Activated CD8-positive, alpha-beta memory T cell treated with anti-CD3 and anti-CD28 coated beads for 48 hours (primary cell): ENCODE data around the gene CCDC188.

Experiments
- DNase-seq, 3 experiments: peaks; one replicate each; pipeline ENCODE4 v3.0.0-alpha.2; 2020; ENCODE audit warnings: low read depth in 2 of 3, low spot score in 2 of 3

Gene CCDC188

DNA sequence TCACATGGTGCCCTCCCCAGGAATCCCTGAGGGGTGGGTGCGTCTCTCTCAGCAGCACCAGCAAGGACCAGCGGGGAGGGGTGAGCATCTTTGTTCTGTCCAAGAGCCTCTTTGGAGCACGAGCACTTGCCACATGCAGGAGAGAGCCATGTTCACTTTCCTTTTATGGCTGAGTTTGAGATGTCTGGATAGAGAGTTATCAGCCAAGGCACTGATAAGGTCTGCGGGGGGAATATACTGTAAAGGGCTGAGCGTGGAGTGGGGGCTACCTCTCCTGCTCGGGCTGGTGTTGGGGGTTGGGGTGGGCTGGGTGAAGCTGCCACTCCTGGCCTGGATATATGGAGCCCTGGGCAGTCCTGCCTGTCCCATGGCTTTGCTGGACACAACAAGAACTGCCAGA lies 34.9 kb upstream of the CCDC188 start:
- DNase-seq, result no peak

DNA sequence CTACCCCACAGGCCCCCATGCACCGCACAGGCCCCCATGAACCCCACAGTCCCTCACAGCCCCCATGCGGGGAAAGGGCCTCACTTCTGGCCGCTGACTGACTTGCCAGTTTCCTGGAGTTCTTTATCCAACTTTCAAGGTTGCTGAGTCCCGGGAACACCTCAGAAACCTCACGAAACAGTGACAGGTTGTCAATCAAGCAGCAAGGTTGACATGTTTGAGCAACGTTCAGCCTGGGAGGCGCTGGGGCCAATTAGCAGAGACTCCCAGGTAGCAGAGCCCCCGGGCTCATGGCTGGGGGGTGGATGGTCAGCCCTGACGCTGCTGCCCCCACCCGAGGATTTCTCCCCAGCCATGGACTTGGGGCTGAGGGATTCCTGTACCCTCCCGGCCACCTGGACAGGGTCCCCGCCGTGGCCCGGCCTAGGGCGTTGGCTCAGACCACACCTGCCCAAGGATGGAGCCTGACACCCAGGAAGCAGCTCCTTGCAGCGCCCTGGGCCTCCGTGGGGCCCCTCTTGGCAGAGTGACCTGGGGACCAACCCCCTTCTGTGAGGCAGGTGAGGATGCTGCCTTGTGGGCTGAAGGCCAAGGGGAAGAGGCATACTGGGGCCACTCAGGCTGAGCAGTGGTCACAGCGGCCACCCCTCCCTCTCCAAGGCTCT lies 33.8 kb upstream of the CCDC188 start:
- DNase-seq, result no peak

DNA sequence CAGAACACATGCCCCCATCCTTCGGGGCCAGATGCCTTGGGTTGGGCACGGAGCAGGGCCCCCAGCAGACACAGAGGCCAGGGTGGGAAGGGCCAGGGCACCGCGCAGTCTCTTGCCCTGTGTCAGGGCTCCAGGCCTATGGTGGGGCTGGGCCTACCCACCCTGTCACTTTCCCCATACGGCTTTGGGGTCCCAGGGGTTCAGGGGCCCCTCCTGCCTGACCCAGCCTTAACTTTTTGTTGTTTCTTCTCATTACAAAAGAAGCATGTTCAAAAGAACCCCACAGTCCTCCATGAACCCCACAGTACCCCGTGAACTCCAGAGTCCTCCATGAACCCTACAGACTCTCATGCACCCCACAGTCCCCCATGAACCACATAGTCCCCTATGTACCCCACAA lies 33.0 kb upstream of the CCDC188 start:
- DNase-seq, result no peak

DNA sequence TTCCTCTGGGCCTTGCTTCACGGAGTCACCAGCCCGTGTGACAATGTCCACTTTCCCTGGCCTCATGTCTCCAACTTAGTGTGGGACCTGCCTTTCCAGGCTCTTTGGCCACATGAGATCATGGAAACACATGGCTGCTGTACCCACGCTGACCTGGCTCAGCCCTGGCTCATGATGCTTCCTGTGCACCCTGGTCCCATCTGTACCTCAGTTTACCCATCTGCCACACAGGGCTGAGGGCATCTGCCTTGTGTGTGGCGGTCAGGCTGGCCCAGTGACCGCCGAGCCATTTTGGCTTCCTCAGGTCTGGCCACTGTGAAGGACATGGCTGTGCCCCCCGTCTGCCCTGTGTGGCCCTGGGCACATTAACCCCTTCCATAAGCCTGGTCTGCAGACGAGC lies 32.2 kb upstream of the CCDC188 start:
- DNase-seq, result no peak

DNA sequence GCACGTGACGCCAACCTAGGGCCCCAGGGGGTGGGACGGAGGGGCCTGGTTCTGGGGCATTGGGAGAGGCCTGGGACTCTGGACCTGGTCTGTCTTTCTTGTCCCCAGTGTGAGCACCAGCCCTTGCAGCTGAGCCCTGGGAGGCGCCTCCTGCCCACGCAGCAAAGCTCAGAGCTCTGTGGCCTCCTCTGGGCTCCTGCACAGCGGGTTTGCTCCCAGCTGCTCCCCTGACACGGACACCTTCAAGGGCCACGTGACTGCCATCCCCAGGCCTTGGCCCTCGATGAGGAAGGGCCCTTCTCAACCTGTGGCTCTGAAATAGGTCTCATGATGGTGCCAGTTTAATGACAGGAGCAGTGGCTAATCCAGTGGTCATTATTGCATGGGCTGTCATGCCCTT lies 31.5 kb upstream of the CCDC188 start:
- DNase-seq, result no peak

DNA sequence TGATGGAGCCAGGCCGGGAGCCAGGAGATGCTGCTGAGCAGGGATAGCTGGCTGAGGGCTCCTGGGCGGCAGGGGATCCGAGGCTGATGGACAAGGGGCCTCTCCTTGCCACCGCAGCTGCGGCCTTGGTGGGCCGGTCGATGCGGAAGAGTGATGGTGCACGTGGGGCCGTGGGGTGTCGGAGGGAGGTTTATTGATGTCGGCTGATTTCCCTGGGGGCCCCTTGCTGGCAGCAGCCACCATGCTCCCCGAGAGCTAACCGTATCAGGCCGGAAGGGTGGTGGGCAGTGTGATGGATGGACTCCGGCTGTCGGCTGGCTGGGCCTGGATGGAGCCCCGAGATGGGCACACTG lies 31.0 kb upstream of the CCDC188 start:
- DNase-seq, result no peak

DNA sequence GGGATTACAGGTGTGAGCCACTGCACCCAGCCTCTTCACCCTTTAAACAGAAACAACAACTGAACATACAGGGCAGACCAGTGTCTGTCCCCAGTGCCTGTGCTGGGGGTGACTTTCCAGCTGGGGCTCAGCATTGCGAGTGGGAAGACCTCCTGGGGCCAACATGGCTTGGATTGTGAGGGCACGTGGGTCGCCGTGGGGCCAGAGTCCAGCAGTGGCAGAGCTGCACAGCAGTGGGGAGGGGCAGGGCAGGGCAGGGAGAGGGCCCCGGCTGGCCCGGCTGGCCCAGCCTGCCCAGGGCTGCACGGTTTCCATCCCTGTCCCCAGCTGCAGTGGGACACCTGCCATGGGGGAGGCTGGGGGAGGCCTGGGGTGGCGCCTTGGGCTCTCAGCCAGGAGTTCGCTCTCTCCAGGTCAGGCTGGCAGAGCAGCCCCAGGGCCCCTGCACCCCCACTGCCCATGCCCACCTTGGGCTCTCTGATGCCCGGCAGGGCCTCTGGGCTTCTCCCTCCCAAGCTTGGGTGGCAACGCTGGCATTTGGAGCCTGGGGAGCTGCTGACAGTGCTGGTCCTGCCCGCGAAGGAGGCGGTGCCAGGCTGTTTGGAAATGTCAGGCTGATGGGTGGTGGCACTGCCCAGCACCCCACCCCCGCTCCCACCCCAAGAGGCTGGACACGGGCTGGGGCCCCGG lies 30.5 kb upstream of the CCDC188 start:
- DNase-seq, result no peak

DNA sequence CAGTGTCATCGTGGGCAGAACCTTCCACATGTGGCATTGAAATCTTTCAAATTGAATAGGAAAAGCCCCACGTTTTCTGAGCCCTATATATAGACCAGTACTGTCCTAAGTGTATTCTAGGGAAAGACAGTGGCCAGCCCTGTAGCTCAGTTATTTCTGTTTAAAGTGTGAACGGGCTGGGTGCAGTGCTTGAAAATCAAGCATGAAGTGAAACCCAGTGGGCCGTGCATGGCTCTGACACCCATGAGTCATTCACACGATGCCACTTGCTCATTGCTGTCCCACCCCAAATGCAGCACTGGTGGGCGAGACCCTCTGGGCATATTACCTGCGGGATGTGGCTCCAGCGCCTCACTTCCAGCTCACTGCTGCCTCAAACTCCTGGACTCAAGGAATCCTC lies 29.8 kb upstream of the CCDC188 start:
- DNase-seq, result no peak

DNA sequence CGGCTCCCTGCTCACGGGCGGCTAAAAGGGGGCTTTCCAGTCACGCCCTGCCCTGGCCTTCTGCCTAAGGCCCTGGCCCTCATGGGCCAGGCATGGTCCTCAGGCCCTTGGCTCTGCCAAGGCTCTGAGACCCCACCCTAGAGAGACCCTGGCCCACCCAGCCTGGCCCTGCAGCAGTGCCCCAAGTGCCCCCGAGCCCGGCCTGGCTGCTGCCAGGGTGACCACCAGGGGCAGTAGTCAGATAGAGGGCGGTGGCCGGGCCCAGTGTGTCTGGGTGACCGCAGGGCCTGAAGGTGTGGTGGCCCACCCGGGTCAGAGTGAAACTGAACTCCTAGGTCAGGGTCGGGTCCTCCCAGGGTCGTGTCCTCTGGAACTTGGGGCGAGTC lies 29.4 kb upstream of the CCDC188 start:
- no peak for DNase-seq

DNA sequence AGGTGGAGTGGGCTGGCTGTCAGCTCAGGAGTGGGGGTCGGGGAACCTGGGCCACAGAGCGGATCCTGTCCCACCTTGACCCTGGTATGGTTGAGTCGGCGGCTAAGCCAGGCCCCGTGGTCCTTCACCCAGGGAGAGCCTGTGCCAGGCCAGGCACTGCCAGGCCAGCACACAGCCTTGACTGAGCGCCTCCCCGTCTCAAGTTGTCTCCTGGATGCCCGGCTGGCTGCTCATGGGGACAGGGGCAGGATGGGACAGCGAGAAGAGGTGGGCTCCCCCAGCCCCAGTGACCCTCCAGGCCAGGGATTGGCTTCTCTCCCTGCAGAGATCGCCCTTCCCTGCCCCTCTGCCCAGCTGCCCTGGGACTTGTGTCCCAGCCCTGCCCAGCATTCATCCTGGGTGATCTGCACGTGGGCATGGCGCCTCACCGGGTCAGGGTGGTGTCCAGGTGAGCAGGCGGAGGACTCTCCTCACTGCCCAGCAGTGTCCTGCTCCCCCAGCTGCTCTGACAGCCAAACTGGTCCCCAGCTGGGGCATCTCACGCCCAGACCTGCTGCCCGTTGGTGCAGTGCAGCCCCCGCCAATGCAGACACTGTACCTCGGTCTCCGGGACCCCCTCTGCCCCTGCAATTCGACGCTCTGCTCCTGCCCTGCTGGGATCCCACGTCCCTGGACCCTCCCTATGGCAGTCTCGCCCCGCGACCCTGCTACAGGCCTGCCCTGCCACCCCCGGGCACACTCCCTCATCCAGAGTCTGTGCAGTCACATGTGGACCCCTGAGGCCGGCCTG lies 28.8 kb upstream of the CCDC188 start:
- DNase-seq, result no peak

DNA sequence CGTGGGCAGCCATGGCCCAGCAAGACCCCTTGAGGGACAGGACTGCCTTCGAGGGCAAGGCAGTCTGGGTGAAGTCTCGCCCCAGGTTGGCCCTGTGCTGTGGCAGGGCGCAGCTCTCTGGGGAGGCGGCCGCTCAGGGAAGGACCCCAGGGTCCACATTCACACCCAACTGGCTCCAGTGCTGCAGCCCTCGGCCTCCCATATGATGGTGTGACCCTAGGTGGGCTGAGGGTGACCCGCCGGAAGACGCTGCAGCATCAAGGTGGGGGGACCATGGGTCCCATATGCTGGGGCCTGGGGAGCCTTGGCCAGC lies 28.0 kb upstream of the CCDC188 start:
- no peak for DNase-seq

DNA sequence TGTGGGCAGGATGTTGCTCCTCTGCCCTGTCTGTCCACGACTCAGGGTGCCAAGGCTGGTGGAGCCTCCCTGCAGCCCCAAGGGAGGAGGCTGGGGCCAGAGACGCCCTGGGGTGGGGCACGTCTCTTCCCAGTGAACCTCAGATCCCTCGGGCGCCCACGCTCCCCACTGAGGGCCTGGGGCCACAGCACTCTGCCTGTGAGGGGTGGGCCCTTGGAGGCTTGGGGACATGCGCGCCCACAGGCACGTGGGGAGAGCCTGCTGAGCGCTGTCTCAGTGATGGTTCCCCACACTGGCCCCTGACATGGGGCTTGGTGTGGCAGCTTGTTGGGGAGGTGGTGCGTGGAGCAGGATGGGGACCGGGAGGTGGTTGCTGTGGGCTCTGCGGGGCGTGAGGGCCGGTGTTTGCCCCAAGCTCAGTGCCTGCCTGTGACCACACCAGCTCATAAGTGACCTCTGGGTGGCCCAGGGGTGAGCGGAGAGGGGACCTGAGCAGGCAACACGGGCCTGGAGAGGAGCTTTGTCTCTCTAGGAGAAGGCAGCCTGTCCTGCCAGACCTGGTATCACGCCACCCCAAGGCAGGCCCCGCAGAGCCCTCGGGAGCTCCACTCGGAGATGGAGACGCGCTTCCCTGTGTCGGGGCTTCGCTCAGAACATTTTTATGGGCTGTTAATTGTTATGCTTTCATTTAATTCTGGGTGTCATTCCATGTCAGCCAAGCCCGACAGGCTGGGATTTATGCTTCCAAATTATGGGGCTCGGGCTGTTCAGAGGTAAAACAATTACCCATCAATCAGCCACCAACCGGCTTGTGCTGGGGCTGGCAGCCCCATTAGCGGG lies 27.4 kb upstream of the CCDC188 start:
- no peak for DNase-seq

DNA sequence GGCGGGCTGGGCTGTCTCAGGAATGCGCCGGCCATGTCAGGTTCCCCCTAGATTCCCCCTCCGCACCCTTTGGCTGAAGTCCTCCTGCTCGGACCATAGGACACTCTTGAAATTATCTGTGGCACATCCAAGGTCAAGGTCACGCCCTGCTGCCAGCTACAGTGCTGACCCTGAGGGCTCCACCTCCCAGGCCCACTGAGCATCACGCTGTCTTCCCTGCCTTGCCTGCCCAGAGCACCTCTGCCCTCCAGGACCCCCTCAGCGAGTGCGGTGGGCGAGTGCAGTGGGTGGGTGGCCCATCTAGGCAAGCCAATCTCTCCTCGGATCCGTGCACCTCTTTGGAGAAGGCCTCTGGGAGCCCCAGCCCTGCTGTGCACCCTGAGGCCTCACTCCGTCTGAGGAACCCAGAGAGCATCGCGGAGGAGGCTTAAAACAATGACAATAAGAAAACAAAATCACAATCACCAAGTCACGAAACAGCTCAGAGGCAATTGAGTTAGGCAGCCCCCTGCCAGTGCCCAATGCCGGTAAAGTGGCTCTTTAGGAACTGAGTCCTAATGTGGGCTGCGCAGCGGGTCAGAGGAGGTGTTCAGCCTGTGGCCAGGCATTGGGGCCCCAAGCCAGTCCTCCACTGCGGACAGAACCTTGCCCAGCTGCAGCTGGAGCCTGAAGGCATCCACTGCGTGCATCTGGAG lies 26.5 kb upstream of the CCDC188 start:
- DNase-seq, result no peak

DNA sequence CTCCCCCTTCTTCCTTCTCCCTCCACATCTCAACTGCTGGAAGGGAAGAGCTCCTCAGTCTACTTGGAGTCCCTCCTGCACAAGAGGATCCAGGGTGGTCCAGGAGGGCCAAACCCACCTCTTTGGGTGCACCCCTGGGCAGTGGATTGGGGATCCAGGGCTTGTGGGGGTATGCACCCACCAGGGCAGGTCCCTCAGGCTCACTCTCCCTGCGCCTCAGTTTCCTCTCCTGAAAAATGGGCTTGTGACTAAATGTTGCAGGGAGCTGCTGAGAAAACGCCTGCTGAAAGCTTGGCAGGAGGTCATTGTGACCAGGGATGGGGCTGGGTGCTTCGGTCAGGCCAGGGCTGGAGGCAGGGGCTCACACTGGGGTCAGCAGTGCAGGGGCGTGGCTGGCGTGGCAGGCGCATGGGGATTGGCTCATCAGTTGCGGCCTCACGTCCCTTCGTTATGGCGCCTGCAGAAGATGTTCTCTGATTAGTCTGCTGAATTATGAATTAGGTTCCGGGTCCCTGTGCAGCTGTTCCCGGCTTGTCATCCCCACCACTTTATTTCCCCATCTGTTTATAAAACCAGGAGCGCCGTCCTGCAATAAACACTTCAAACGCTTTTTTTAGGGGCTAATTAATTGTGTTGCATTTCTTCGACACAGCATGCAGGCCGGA lies 25.7 kb upstream of the CCDC188 start:
- no peak for DNase-seq

DNA sequence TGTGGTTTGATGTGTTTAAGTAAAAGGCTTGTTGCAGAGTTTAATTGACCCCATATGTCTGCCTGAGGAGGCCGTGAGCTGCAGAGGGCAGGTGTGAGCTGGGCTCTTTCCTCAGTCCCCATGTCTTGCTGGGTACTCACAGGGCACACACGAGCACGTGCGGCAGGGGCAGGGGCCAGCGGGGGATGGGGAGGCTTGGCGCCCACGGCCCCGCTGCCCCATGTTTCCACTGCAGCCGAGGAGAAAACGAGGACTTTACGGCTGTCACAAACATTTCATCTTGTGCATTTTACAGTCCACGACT lies 24.7 kb upstream of the CCDC188 start:
- no peak for DNase-seq

DNA sequence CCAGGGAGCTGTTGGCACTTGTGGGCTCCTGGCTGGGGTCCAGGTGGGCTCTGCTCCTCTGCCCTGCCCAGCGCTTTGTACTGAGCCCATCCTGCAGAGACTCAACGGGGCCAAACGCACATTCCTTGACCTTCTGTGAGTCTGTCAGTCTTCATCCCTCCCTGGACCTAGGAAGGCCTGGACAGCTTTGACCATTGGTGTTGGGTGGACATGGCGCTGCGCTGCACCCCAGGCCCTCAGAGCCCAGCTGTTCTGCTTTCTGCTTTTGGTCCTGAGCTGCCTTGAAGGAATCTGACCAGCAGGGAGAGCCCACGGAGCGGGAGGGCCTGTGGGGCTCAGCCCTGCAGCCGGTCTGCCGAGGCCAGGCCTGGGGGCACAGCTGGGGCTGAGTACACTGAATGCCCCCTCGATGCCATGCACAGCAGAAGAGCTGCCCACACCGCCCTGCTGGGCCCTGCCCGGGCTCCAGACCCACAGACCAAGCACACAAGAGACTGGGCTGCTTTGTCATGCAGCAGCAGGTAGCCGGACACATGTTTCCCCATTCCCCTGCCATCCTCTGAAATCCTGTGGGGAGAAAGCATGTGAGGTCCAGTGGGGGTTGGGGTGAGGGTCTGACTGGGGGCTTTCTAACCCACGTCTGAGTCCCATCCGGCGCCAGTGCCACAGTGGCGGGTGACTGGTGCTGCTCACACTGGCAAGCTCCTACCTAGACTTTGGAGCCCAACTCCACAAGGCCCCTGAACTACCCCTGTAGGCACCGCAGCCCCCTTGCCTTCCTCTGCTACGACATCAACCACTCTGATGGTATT lies 24.1 kb upstream of the CCDC188 start:
- DNase-seq, result no peak

DNA sequence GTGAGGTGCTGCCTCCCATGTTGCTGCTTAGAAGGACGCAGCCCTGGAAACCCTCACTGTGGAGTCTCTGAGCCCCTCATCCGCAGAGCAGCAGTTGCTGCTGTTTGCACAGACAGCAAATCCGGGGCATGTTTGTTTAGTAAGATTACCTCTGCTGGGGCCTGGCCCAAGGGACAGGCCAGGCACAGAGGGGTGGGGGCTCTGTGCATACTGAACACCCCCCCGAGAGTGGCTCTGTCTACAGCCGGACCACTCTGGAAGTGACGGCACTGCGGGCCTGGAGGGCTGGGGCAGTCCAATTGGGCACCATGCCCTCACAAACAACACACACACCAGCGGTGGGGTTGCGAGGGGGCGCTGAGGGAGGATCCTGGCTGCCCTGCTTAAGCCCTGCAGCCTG lies 22.9 kb upstream of the CCDC188 start:
- no peak for DNase-seq

DNA sequence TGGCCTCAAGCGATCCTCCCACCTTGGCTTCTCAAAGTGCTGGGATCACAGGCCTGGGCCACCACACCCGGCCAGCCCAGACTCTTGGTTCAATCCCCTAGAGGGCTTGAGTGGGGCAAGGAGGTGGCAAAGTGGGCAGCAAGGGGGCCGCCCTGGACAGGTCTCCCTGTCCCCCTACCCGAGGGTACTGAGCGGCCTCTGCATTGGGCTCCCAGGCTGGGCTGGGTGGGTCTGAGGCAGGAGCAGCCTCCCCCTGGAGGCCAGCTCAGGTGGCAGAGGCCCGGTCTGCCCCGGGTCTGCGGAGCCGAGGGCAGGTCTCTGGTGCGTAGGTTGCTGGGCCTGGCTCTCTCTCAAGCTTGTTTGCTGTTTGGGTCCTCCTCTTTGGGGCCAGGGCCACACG lies 22.4 kb upstream of the CCDC188 start:
- DNase-seq, result no peak

DNA sequence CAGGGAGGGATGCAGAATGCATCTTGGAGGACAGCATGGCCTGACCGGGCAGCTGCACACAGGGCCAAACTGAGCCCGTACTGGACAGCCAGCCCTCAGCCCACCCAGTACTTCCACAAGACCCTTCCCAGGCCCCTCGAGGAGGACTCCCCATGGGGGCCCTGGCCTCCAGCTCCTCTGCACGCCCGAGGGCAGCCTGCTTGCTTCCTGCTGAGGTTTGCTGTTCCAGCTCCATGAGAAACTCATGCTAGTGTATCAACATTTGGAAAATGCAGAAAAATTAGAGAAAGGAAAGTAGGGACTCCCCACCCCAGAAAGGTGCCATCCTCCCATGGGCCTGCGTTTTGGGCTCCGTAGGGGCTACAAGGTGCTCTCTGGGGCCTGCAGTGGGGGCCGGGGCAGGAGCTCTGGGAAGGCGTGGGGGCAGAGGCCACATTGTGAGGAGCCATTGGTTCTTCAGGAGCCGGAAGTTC lies 21.3 kb upstream of the CCDC188 start:
- no peak for DNase-seq
